Heart right ventricle (tissue), 16 donors: ENCODE data around the gene GLO1. TPM values are rescaled to one million over a fixed set of nuclear protein-coding genes. Genes with fewer than 3 reads are reported as not detected.

Experiments used
- ATAC-seq, 8 donors: fragments of 200-7000 bp; cut with Tn5 transposase; one replicate each; pipeline ENCODE4 v1.9.1; 2020; ENCODE audit warnings: mild to moderate bottlenecking in 8 of 8, moderate library complexity in 8 of 8, moderate number of reproducible peaks in 1 of 8
- DNase-seq, 2 donors: peaks; one replicate each; pipeline ENCODE4 v3.0.0-alpha.2; 2020
- H3K27ac ChIP-seq, 10 donors: fragments of 200-600 bp; sonication (generic) in 2 of 10; one replicate each; pipeline versions ENCODE4 v1.5.0 to v1.8.0; 2020 to 2022; ENCODE audit warnings: mild to moderate bottlenecking in 3 of 10
- H3K27me3 ChIP-seq, 7 donors: fragments of 200-600 bp; one replicate each; pipeline ENCODE4 v1.8.0; 2021 to 2022; ENCODE audit warnings: mild to moderate bottlenecking in 2 of 7
- H3K36me3 ChIP-seq, 9 donors: fragments of 200-600 bp; sonication (generic) in 1 of 9; one replicate each; pipeline versions ENCODE4 v1.5.0 to v1.8.0; 2020 to 2022; ENCODE audit warnings: mild to moderate bottlenecking in 2 of 9
- H3K4me1 ChIP-seq, 9 donors: fragments of 200-600 bp; sonication (generic) in 1 of 9; one replicate each; pipeline versions ENCODE4 v1.5.0 to v1.8.0; 2020 to 2022; ENCODE audit warnings: mild to moderate bottlenecking in 4 of 9
- H3K4me3 ChIP-seq, 10 donors: fragments of 200-600 bp; sonication (generic) in 2 of 10; one replicate each; pipeline versions ENCODE4 v1.5.0 to v1.8.0; 2020 to 2022; ENCODE audit warnings: mild to moderate bottlenecking in 7 of 10, moderate library complexity in 2 of 10
- H3K9me3 ChIP-seq, 11 donors: fragments of 200-600 bp in 10 of 11; sonication (generic) in 2 of 11; one replicate each; pipeline versions ENCODE4 v1.5.0 to v1.8.0; 2013 to 2022; ENCODE audit warnings: mild to moderate bottlenecking in 2 of 11, control low read depth in 1 of 11, moderate library complexity in 1 of 11
- CTCF ChIP-seq, 9 donors: fragments of 200-600 bp; sonication (generic) in 2 of 9; IDR thresholded peaks; one replicate each; pipeline versions ENCODE4 v1.5.0 to v1.8.0; 2021 to 2022; ENCODE audit warnings: antibody characterized with exemption in 9 of 9, mild to moderate bottlenecking in 5 of 9, moderate library complexity in 1 of 9
- WGBS, 2 donors: extraction: QIAGEN DNeasy Blood & Tissue Kit; methylation state at CpG; one replicate each; pipeline ENCODE4 v1.1.7; 2013; ENCODE audit warnings: inconsistent platforms in 1 of 2; 5-methylcytosine and 5-hydroxymethylcytosine counted together
- intact Hi-C, 10 donors: fragments of 100-400 bp; cut with DNase I; formaldehyde crosslinking; loops; one replicate each; pipeline versions ENCODE4 v1.11.1 to v1.14.2; 2022
- polyA plus RNA-seq, 2 donors: library from polyadenylated mRNA; stranded (reverse); fragments of 200-250 nt; gene quantifications; one replicate each; pipeline ENCODE4 v1.2.3, GENCODE V29; 2013
- total RNA-seq, 10 donors: library from RNA; stranded (reverse); fragmentation: NEBNext Ultra II Directional in 3 of 10; extraction: Animal tissue kit (Norgen Biotek cat#: 25700) in 3 of 10; gene quantifications; one replicate each; pipeline versions ENCODE4 v1.2.1 to v1.2.4, GENCODE V29; 2021 to 2023
- donor health status: Arrhythmogenic right ventricular cardiomyopathy.
- donor health status: ischemic (EF 13 %, LVEDD 7.1; RV severe dilation, severe dysfunction).
- donor health status: healthy with polysubstance abuse.
- donor health status: DM: no; HTN: yes; CAD: no.
- donor health status: DM: no; HTN: no; CAD: no.
- donor health status: ischemic (EF 25% LVEDD 6.9; RV normal size, moderate dysfunction).
- donor health status: ischemic (EF 25% LVEDD 5.7; RV mildly dilated, moderate dysfunction).
- donor health status: healthy.
- donor health status: DM: yes; HTN: yes; CAD: no.
- donor health status: Ischemic cardiomyopathy.
- donor health status: ischemic (EF 35%, LVEDD 5.7; RV mildly dilated, moderate dysfunction).
- donor health status: nonischemic (EF 11% LVEDD 7.7; RV severe dilation, severe dysfunction).
- donor health status: DM: yes; HTN: yes; CAD: no.
- donor health status: PGD.
- donor health status: ischemic (EF 29% LVEDD 5.4; RV normal size, mild dysfunction).
- donor health status: nonischemic (EF 23%, LVEDD 6.1; RV moderate dilation, normal function).

GLO1 gene
- total and polyA plus RNA-seq, 12 donors: 50.2 to 96.1 (median 80.6) TPM

- H3K9me3 ChIP-seq: peaks cover 0 to 22% (median 7%) of the 10 kb centered on the region in 11 donors
- DNase-seq: no peak
- H3K27me3 ChIP-seq: no peaks in the 10 kb centered on the region
- H3K36me3 ChIP-seq: peaks cover 0 to 5% (median 0%) of the 10 kb centered on the region in 9 donors
- intact Hi-C loops: no loop called here
- no peak overlapping the region for H3K4me3 ChIP-seq
- peaks cover 0 to 12% (median 5%) of the 10 kb centered on the region in 9 donors for H3K4me1 ChIP-seq
- no peak for TF ChIP-seq CTCF (IDR thresholded peaks at IDR 0.05)
- no peak overlapping the region for H3K27ac ChIP-seq
- no peak for ATAC-seq
Observed at GRCh38 chr6:38696345-38696744, 6.6 kb downstream of the GLO1 start.

- peaks cover 0 to 5% (median 0%) of the 10 kb centered on the region in 9 donors for H3K36me3 ChIP-seq
- TF ChIP-seq CTCF (IDR thresholded peaks at IDR 0.05): no peak
- no peak overlapping the region for H3K4me3 ChIP-seq
- peaks cover 0 to 12% (median 5%) of the 10 kb centered on the region in 9 donors for H3K4me1 ChIP-seq
- 64 to 72% methylated on average over 1 of the region's 1 CpG for WGBS, 2 donors
- H3K27me3 ChIP-seq: no peaks in the 10 kb centered on the region
- peaks cover 0 to 20% (median 7%) of the 10 kb centered on the region in 11 donors for H3K9me3 ChIP-seq
- H3K27ac ChIP-seq: no peak overlapping the region
- ATAC-seq (no peak), DNase-seq (no peak)
- intact Hi-C loops: no loop called here
Observed at GRCh38 chr6:38695933-38696332, 7.0 kb downstream of the GLO1 start.

- H3K36me3 ChIP-seq: peaks cover 0 to 3% (median 0%) of the 10 kb centered on the region in 9 donors
- intact Hi-C loops: no loop called here
- TF ChIP-seq CTCF (IDR thresholded peaks at IDR 0.05): no peak
- peaks cover 0 to 12% (median 5%) of the 10 kb centered on the region in 9 donors for H3K4me1 ChIP-seq
- H3K4me3 ChIP-seq: no peak overlapping the region
- H3K27ac ChIP-seq: no peak overlapping the region
- ATAC-seq (peak in 2 of 8 donors; percentile 12 to 18), DNase-seq (no peak)
- no peaks in the 10 kb centered on the region for H3K27me3 ChIP-seq
- peaks cover 0 to 14% (median 4%) of the 10 kb centered on the region in 11 donors for H3K9me3 ChIP-seq
- 91 to 92% methylated on average over 2 of the region's 2 CpGs for WGBS, 2 donors
Observed at GRCh38 chr6:38695227-38695900, 7.6 kb downstream of the GLO1 start.

GRCh38 chr6:38688579-38689087 is 14.3 kb downstream of the GLO1 start:
- Histone ChIP-seq H3K27me3 (no peaks in the 10 kb centered on the region), H3K9me3 (no peaks in the 10 kb centered on the region), H3K4me1 (peaks cover 0 to 29% (median 19%) of the 10 kb centered on the region in 9 donors), H3K27ac (peak overlapping the region in 1 of 10 donors; percentile 46), H3K36me3 (peaks cover 0 to 18% (median 6%) of the 10 kb centered on the region in 9 donors), H3K4me3 (no peak overlapping the region)
- TF ChIP-seq CTCF (IDR thresholded peaks at IDR 0.05): no peak
- DNase-seq (peak in 1 of 2 donors; percentile 15), ATAC-seq (peak in 5 of 8 donors; percentile 27 to 76 (median 63))
- WGBS, 2 donors: 47 to 57% methylated on average over 6 of the region's 6 CpGs
- intact Hi-C loops: no loop called here
